HL-60/S4 (cell line): ENCODE results near the gene RBM41.

ENCODE experiments used
- in situ Hi-C: fragments of 300-500 bp; cut with MboI; formaldehyde crosslinking; loops from 2 replicates; pipeline ENCODE4 v1.14.3; 2022; ENCODE audit warnings: low sequenced_read_pairs

Gene RBM41

DNA sequence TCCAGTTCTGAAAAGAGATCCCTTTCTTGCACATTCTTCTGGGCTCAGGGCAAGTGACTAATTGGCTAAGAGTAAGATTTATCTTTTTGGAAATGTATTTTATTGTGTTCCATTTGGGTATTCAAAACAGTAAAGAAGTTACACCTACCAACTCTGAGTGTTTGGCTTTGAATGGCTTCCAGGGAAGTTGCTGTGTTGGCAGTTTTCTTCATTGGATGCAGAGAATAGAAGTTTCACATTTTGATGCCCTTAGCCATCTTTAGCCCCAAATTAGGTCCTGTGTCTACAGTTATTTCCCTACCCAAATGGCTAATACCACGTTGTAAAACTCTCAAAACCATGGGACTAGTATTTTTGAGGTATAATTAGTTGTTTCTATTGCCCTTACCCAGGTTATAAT is 88.9 kb downstream of the RBM41 start:
- in situ Hi-C loops: no loop called here

- in situ Hi-C loops: no loop called here
Observed at GRCh38 chrX:107025545-107025944, 93.1 kb downstream of the RBM41 start.

GRCh38 chrX:107014936-107015335 is 103.7 kb downstream of the RBM41 start:
- in situ Hi-C loops: no loop called here
